Muscle of arm (tissue), 12 donors: ENCODE results near the gene ECI2. TPM values are rescaled to one million over a fixed set of nuclear protein-coding genes. Genes with fewer than 3 reads are reported as not detected.
"Not testable (repeated sequence)": the region's sequence is repeated elsewhere in the genome, so short reads cannot be mapped to it uniquely, and the experiment has no call there.

Source experiments
- DNase-seq: peaks from one replicate; pipeline ENCODE4 v3.0.0-alpha.2; 2013
- polyA plus RNA-seq, 12 donors: library from polyadenylated mRNA; unstranded; fragments of 120-200 nt; gene quantifications; one replicate each; pipeline ENCODE4 v1.2.1, GENCODE V29; 2013; ENCODE audit not compliant: insufficient read length in 12 of 12

Gene ECI2
- polyA plus RNA-seq, 12 donors: 42.6 to 70.6 (median 59.7) TPM; not detected in 1

- DNase-seq: no peak
Measured at GRCh38 chr6:4107873-4108272, 27.5 kb downstream of the ECI2 start.

- DNase-seq: no peak
Measured at GRCh38 chr6:4105980-4106536, 29.3 kb downstream of the ECI2 start.

DNA sequence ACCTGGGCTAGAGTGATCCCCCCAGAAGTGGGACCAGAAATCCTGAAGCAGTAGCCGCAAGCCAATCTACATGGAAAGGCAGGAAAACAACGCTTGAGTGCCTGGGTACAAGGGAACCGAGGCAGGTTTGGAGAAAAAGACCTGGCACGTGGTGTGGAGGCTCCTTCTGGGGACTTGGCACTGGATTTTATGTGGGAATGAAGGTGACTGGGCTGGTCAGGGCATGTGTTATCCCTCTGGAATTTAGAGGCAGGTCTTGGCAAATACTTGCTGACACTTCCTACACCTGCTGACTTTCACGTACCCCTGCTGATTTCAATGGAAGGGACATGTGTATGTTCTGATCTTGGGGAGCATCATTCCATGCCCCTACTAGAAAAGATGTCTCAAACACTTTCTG is 31.4 kb downstream of the ECI2 start:
- DNase-seq: no peak

- DNase-seq: no peak
Measured at GRCh38 chr6:4102687-4103244, 32.6 kb downstream of the ECI2 start.

DNA sequence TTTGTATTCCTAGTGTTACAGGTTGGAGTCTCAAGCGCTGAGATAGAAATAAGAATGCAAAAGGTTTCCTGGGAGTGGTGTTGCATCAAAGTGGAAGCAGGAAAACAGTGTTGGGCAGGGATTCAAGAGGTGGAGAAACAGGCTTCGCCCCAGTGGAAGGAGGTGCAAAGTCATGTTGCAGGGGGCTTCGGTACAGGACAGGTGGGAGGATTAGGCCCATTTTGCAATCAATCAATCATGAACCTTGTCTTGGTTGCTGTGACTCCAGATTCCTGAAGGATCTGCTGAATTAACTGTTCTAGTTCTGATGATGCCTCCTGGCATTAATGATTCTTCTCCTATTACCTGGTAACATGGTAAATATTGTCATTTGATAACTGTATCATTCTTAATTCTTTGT is 34.1 kb downstream of the ECI2 start:
- no peak for DNase-seq

DNA sequence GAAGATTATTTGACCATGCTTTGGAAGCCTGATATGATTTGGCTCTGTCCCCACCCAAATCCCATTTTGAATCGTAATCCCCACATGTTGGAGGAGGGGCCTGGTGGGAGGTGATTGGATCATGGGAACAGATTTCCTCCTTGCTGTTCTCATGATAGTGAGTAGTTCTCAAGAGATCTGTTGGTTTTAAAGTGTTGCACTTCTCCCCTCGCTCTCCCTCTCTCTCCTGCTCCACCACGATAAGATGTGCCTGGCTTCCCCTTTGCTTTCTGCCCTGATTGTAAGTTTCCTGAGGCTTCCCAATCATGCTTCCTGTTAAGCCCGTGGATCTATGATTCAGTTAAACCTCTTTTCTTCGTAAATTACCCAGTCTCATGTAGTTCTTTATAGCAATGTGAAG is 34.7 kb downstream of the ECI2 start:
- DNase-seq: no peak

DNA sequence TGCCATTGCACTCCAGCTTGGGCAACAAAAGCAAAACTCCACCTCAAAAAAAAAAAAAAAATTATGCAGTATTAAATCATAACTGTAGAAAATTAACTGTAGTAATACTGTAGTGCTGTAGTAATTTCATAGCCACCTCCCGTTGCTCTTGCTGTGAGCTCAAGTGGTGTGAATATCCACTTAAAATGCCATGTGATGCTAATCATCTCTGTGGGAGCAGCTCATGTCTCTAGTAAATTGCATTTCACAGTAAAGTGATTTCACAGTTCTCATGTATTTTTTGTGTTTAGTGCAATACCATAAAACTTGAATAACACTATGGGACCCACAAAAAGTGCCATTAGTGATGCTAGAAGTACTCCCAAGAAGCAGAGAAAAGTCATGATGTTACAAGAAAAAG is 42.1 kb downstream of the ECI2 start:
- DNase-seq: no peak

- no peak for DNase-seq
Measured at GRCh38 chr6:4091941-4092340, 43.4 kb downstream of the ECI2 start.

- not testable (repeated sequence) for DNase-seq
Measured at GRCh38 chr6:4090043-4090442, 45.3 kb downstream of the ECI2 start.

DNA sequence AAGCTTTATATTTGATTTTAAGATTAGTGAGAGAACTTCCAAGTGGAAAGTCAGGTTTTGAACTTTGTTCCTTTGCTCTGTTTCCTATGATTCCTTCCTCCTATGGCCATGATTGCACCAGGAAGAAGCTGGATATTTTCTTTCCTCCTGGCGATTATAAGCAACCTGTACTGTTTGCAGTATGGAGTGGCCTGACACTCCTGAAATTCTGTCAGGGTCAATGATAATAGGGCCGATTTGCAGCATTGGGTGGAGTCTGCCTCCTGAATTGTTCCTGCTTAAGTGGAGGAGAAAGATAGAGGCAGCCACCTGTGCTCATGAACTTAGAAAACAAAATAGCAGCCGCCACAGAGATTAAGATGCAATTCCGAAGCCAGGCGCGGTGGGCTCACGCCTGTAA is 46.7 kb downstream of the ECI2 start:
- no peak for DNase-seq

DNA sequence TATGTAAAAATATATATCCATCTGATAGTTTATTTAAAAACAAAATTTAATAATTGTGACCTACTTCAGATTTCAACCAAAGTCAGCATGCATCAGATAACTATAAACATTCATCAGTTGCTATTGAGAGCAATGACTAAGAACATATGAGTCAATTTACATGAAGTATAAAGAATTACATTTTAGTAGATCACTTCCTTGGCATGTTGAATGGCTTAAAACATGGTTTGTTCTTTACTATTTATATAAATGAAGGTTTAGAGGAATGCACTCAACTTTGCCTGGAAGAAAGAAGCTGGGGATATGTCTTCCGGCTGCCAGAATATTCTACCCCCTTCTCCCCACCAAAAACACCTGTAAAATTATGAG is 50.1 kb downstream of the ECI2 start:
- DNase-seq: no peak

GRCh38 chr6:4084444-4085331 is 50.7 kb downstream of the ECI2 start:
- DNase-seq: no peak

DNA sequence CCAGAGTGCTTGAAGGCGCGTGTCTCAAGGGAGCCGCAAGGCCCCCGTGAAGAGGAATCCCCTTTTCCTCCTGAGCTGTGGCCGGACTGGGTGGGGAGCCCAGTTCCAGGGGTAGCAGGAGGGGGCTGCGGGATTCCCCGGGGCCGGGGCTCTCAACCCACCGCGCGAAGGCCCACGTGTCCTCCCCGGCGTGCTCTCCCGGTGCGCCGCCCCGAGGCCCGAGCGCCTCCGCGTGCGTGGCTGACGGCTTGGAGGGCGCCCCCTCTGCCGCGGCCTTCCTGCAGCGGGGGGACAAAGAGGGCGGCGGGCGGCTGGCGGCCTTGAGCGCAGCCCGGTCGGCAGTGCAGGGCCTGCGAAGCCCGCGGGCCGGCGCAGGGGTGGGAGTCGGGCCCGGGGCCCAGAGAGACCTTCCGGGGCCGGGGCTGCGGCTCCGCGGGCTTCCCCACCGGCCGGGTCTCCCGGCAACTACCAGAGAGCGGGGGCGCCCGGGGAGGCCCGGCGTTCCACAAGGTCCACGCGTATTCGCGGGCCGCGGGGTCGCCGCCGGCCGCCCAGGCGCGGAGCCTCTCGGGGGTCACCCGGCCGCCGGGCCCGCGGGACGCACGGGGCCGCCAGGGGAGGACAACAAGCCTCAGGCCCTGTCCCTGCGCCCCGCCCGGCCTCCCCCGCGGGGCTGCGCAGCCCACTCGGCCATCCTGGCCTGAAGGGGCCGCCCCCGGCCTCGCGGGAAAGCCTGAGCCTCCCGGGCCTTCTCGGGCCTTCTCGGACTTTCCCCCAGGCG is 56.5 kb downstream of the ECI2 start, which contains the start of gene FAM217A:
Gene FAM217A, minus strand, starts transcription at position 447 of the 781 bp plus-strand sequence. CDS start 1,723 bp downstream, outside the sequence.
- DNase-seq: no peak

DNA sequence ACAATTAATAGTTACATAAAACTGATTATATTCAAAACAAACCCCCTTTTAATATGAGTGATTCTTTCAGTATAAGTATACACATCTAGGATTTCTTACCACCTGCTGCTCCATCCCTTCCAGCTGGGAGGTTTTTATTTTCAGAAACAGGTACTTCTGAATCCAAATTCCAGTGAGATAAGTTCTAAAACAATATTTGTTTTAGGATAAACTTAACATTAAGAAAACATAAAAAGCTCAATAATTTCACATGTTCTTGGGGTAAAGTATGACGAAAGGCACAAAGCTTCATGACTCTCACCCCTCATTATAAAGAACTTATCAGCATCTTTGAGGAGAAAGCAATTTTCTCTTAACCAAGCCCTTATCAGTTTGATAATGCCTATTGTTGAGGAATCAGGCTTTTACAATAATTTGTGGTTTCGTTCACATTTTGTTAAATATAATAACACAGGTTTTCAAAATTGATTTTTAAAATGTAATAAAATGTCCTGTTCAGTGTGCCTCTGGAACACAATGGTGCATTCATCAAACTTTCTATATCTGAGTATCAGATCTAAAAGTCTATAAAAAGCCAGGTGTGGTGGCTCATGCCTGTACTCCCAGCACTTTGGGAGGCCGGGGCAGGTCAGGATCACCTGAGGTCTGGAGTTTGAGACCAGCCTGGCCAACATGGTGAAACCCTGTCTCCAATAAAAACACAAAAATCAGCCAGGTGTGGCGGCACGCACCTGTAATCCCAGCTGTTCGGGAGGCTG is 60.7 kb downstream of the ECI2 start:
- no peak for DNase-seq

- no peak for DNase-seq
Measured at GRCh38 chr6:4071330-4071729, 64.0 kb downstream of the ECI2 start.

DNA sequence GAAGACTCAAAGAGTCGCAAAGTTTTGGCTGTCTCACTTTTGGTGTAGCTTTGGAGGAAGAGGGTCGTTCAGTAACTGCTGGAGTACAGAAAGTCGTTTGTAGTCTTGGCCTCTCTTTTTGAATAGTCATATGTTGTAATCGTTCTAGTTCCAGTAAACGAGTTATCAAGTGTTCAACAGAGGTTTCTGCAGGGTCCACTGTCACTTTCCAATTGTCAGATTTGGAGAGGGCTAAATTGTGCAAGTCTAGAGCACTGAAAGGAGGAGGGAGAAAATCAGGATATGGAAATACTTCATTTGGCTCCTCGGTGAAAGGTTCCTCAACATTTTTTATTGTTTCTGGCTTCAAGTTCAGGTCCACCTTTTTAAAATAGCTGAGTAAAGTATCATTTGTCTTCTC is 66.2 kb downstream of the ECI2 start:
- DNase-seq: no peak

- no peak for DNase-seq
Measured at GRCh38 chr6:4067673-4068072, 67.7 kb downstream of the ECI2 start.

- no peak for DNase-seq
Measured at GRCh38 chr6:4066029-4066755, 69.2 kb downstream of the ECI2 start.
